Frontal cortex (tissue), 4 donors: ENCODE measurements around the gene HCRT. TPM values are rescaled to one million over a fixed set of nuclear protein-coding genes. Genes with fewer than 3 reads are reported as not detected.
"Not testable (repeated sequence)": the region's sequence is repeated elsewhere in the genome, so short reads cannot be mapped to it uniquely, and the experiment has no call there.

Source experiments
- DNase-seq, 2 donors: peaks; one replicate each; pipeline ENCODE4 v3.0.0; 2012; ENCODE audit warnings: low spot score in 2 of 2
- FAIRE-seq: peaks from 2 replicates; lab custom pipeline; 2012; peaks lifted over from hg19 to GRCh38; lab: Jason Lieb, UNC
- total RNA-seq: library from RNA; depleted of rRNA; stranded (reverse); fragments of >200 nt; gene quantifications from one replicate; pipeline ENCODE4 v1.2.3, GENCODE V29; 2014
- donor health status: control.
- donor health status: control.
- donor health status: control.

Gene HCRT
- 0.41 TPM for total RNA-seq

- DNase-seq (no peak), FAIRE-seq (no peak)
Observed at GRCh38 chr17:42184713-42185620, at the start of gene HCRT. HCRT (minus strand) TSS chr17:42185452; CDS start chr17:42185365, 87 bp downstream.

GRCh38 chr17:42233994-42234393, 48.7 kb upstream of the HCRT start:
- FAIRE-seq, result no peak
- no peak for DNase-seq

GRCh38 chr17:42233156-42233555, 47.9 kb upstream of the HCRT start:
- DNase-seq (no peak), FAIRE-seq (no peak)

- DNase-seq, result no peak
- FAIRE-seq, result no peak
Observed at GRCh38 chr17:42230225-42230624, 45.0 kb upstream of the HCRT start.

GRCh38 chr17:42227849-42228700, 42.8 kb upstream of the HCRT start:
- no peak for FAIRE-seq
- no peak for DNase-seq

- FAIRE-seq (no peak), DNase-seq (no peak)
Observed at GRCh38 chr17:42225646-42226045, 40.4 kb upstream of the HCRT start.

GRCh38 chr17:42224651-42225050, 39.4 kb upstream of the HCRT start:
- FAIRE-seq, result no peak
- DNase-seq, result no peak

GRCh38 chr17:42221886-42222745, 36.9 kb upstream of the HCRT start:
- FAIRE-seq, result no peak
- peak in 1 of 2 donors; percentile 44 for DNase-seq

GRCh38 chr17:42219280-42219679, 34.0 kb upstream of the HCRT start:
- FAIRE-seq, DNase-seq: not testable (repeated sequence)

GRCh38 chr17:42214156-42214555, 28.9 kb upstream of the HCRT start:
- DNase-seq, result no peak
- no peak for FAIRE-seq

GRCh38 chr17:42212382-42212781, 27.1 kb upstream of the HCRT start:
- FAIRE-seq (no peak), DNase-seq (no peak)

- peak in 1 of 2 donors; percentile 44 for DNase-seq
- FAIRE-seq, result not testable (repeated sequence)
Observed at GRCh38 chr17:42211921-42212341, 26.7 kb upstream of the HCRT start.

GRCh38 chr17:42210046-42210445, 24.8 kb upstream of the HCRT start:
- FAIRE-seq (no peak), DNase-seq (no peak)

GRCh38 chr17:42206153-42206612, 20.9 kb upstream of the HCRT start:
- DNase-seq, FAIRE-seq: not testable (repeated sequence)

GRCh38 chr17:42203354-42203753, 18.1 kb upstream of the HCRT start:
- DNase-seq (no peak), FAIRE-seq (no peak)

- DNase-seq, result no peak
- no peak for FAIRE-seq
Observed at GRCh38 chr17:42202696-42203095, 17.4 kb upstream of the HCRT start.

- DNase-seq (no peak), FAIRE-seq (no peak)
Observed at GRCh38 chr17:42202159-42202558, 16.9 kb upstream of the HCRT start.

GRCh38 chr17:42201458-42201772, 16.2 kb upstream of the HCRT start:
- FAIRE-seq, result no peak
- DNase-seq, result no peak

- FAIRE-seq (no peak), DNase-seq (peak in 1 of 2 donors; percentile 42)
Observed at GRCh38 chr17:42200706-42201457, 15.6 kb upstream of the HCRT start.
